K562 (cell line): ENCODE data around the gene AP1G1. TPM values are rescaled to one million over a fixed set of nuclear protein-coding genes. Genes with fewer than 3 reads are reported as not detected.
A peak's percentile ranks its signal among the peaks of the same experiment; 100 is the strongest.

Experiments
- HDAC2 ChIP-seq: fragments of 450-650 bp; IDR thresholded peaks from 2 replicates; pipeline ENCODE4 v1.6.1; 2016; ENCODE audit warnings: mild to moderate bottlenecking
- TEAD4 ChIP-seq, 2 experiments: sonication (generic) in 1 of 2; formaldehyde crosslinking in 1 of 2; IDR thresholded peaks; 2 replicates each; pipeline versions ENCODE4 v1.6.1 to v1.8.0; 2012 to 2022; ENCODE audit warnings: borderline replicate concordance in 1 of 2, inconsistent platforms in 1 of 2, low read length in 1 of 2, mild to moderate bottlenecking in 1 of 2, missing genetic modification reagents in 1 of 2
- VEZF1 ChIP-seq: fragments of 200-800 bp; sonication (Bioruptor generic); IDR thresholded peaks from 2 replicates; pipeline ENCODE4 v1.6.1; 2017; ENCODE audit warnings: missing genetic modification characterization, missing compliant biosample characterization
- ZNF407 ChIP-seq: fragments of 450-650 bp; IDR thresholded peaks from 2 replicates; pipeline ENCODE4 v1.6.1; 2016; ENCODE audit warnings: low read depth
- ZNF740 ChIP-seq, 3 experiments: fragments of 200-800 bp in 1 of 3; sonication (Bioruptor generic) in 1 of 3; sonication (generic) in 1 of 3; formaldehyde crosslinking in 1 of 3; IDR thresholded peaks; 2 replicates each; pipeline versions ENCODE4 v1.6.1 to v1.8.0; 2016 to 2022; ENCODE audit warnings: mild to moderate bottlenecking in 2 of 3, missing compliant biosample characterization in 2 of 3, missing genetic modification characterization in 2 of 3, missing genetic modification reagents in 1 of 3
- polyA plus RNA-seq, 8 experiments: library from polyadenylated mRNA; depleted of rRNA in 4 of 8; stranded (reverse) in 5 of 8; unstranded in 3 of 8; fragments of >200 nt; fragmentation: Nextera tagmentation in 2 of 8; fragmentation: Illumina TruSeq in 1 of 8; extraction: Ambion mirVana in 2 of 8; extraction: Trizol in 1 of 8; gene quantifications; 2 replicates each; pipeline versions ENCODE4 v1.2.1 to v1.2.3, GENCODE V29; 2011 to 2014; ENCODE audit warnings: inconsistent platforms in 1 of 8, missing spikeins in 1 of 8
- total RNA-seq, 7 experiments: library from RNA; depleted of rRNA in 6 of 7; stranded (reverse); fragments of >200 nt in 6 of 7; fragmentation: Illumina TruSeq in 2 of 7; extraction: Trizol in 2 of 7; gene quantifications; 2 replicates each; pipeline versions ENCODE4 v1.2.1 to v1.2.3, GENCODE V29; 2011 to 2021; ENCODE audit warnings: low replicate concordance in 1 of 7

AP1G1 gene
- total and polyA plus RNA-seq, 9 of the 15 experiments (the other 6 are each of a cell fraction or from before 2014, with no cell fraction given), result 7.0 to 59.2 (median 42.0) TPM

GRCh38 chr16:71722801-71723536 lies 85.7 kb downstream of the AP1G1 start (continued):
- peak; percentile 12; the same call in 1 of the 2 replicates for TF ChIP-seq TEAD4 (IDR thresholded peaks at IDR 0.05; ENCODE audit: low read length)
- no peak for TF ChIP-seq TEAD4 (CRISPR knock-in tag; IDR thresholded peaks at IDR 0.05; ENCODE audit: borderline replicate concordance)
- 0 out of 2 replicates have a peak, but pooled peaks have one; percentile 32 for TF ChIP-seq HDAC2
- TF ChIP-seq ZNF407, result no peak
- TF ChIP-seq VEZF1, result peak; percentile 56; the same call in 1 of the 2 replicates
- 0 out of 2 replicates have a peak, but pooled peaks have one; percentile 34 for TF ChIP-seq ZNF740 (CRISPR knock-in tag; IDR thresholded peaks at IDR 0.05)
- no peak for TF ChIP-seq ZNF740 (tag; IDR thresholded peaks at IDR 0.05)
